Measurements from ENCODE around the gene ELOVL4.

The ELOVL4 gene

GRCh38 chr6:79947191-79948186 lies at the start of gene ELOVL4:
Gene ELOVL4, minus strand, starts transcription at chr6:79947553. Its CDS starts 274 bp downstream, at chr6:79947279.
- DNase-seq (ENCODE audit: low read depth in 2 of 2): peak; percentile 29 to 34

GRCh38 chr6:79993911-79994309 lies 46.6 kb upstream of the ELOVL4 start:
- no peak for DNase-seq (ENCODE audit: low read depth in 2 of 2)

GRCh38 chr6:79993012-79993910 lies 45.9 kb upstream of the ELOVL4 start:
- no peak for DNase-seq (ENCODE audit: low read depth in 2 of 2)

- no peak for DNase-seq (ENCODE audit: low read depth in 2 of 2)
Measured at GRCh38 chr6:79989641-79990040, 42.3 kb upstream of the ELOVL4 start.

GRCh38 chr6:79985128-79985527 lies 37.8 kb upstream of the ELOVL4 start:
- no peak for DNase-seq (ENCODE audit: low read depth in 2 of 2)

GRCh38 chr6:79984261-79984660 lies 36.9 kb upstream of the ELOVL4 start:
- no peak for DNase-seq (ENCODE audit: low read depth in 2 of 2)

GRCh38 chr6:79981652-79982051 lies 34.3 kb upstream of the ELOVL4 start:
- DNase-seq (ENCODE audit: low read depth in 2 of 2): no peak

GRCh38 chr6:79971193-79971592 lies 23.8 kb upstream of the ELOVL4 start:
- DNase-seq (ENCODE audit: low read depth in 2 of 2): no peak

- DNase-seq (ENCODE audit: low read depth in 2 of 2): no peak
Measured at GRCh38 chr6:79969784-79970183, 22.4 kb upstream of the ELOVL4 start.

- no peak for DNase-seq (ENCODE audit: low read depth in 2 of 2)
Measured at GRCh38 chr6:79967178-79967577, 19.8 kb upstream of the ELOVL4 start.

GRCh38 chr6:79964607-79965081 lies 17.3 kb upstream of the ELOVL4 start:
- DNase-seq (ENCODE audit: low read depth in 2 of 2): no peak

GRCh38 chr6:79954849-79955248 lies 7.5 kb upstream of the ELOVL4 start:
- DNase-seq (ENCODE audit: low read depth in 2 of 2): no peak

- DNase-seq (ENCODE audit: low read depth in 2 of 2): no peak
Measured at GRCh38 chr6:79949233-79949632, 1.9 kb upstream of the ELOVL4 start.

GRCh38 chr6:79946272-79947190 lies 822 bp downstream of the ELOVL4 start:
- no peak for DNase-seq (ENCODE audit: low read depth in 2 of 2)

- DNase-seq (ENCODE audit: low read depth in 2 of 2): no peak
Measured at GRCh38 chr6:79943133-79943532, 4.2 kb downstream of the ELOVL4 start.

- no peak for DNase-seq (ENCODE audit: low read depth in 2 of 2)
Measured at GRCh38 chr6:79941489-79942151, 5.7 kb downstream of the ELOVL4 start.

GRCh38 chr6:79928478-79928998 lies 18.8 kb downstream of the ELOVL4 start:
- DNase-seq (ENCODE audit: low read depth in 2 of 2): no peak

- no peak for DNase-seq (ENCODE audit: low read depth in 2 of 2)
Measured at GRCh38 chr6:79927758-79928157, 19.6 kb downstream of the ELOVL4 start.

- DNase-seq (ENCODE audit: low read depth in 2 of 2): no peak
Measured at GRCh38 chr6:79923270-79923669, 24.1 kb downstream of the ELOVL4 start.

- no peak for DNase-seq (ENCODE audit: low read depth in 2 of 2)
Measured at GRCh38 chr6:79922018-79922417, 25.3 kb downstream of the ELOVL4 start.

Data from activated CD4-positive, alpha-beta T cell treated with anti-CD3 and anti-CD28 coated beads for 24 hours (primary cell).